ENCODE measurements around the gene MAP1LC3B.
"Not testable (repeated sequence)": the region's sequence is repeated elsewhere in the genome, so short reads cannot be mapped to it uniquely, and the experiment has no call there.

MAP1LC3B gene

GRCh38 chr16:87383505-87384161 lies 8.5 kb upstream of the MAP1LC3B start, which contains the start of gene FBXO31:
TSS of gene FBXO31 (minus strand) at chr16:87383776. CDS start at chr16:87383744, 32 bp downstream.
- peak; percentile 60 for DNase-seq

- no peak for DNase-seq
These were observed 7.8 kb upstream of the MAP1LC3B start for GRCh38 chr16:87384162-87384874.

GRCh38 chr16:87384875-87385167 lies 7.3 kb upstream of the MAP1LC3B start:
- not testable (repeated sequence) for DNase-seq

GRCh38 chr16:87387942-87388817 lies 4.0 kb upstream of the MAP1LC3B start:
- DNase-seq = peak; percentile 95

GRCh38 chr16:87388818-87389134 lies 3.4 kb upstream of the MAP1LC3B start:
- no peak for DNase-seq

GRCh38 chr16:87389245-87389644 lies 2.9 kb upstream of the MAP1LC3B start:
- DNase-seq = no peak

- DNase-seq = not testable (repeated sequence)
These were observed 2.2 kb upstream of the MAP1LC3B start for GRCh38 chr16:87389914-87390313.

- no peak for DNase-seq
These were observed 1.4 kb upstream of the MAP1LC3B start for GRCh38 chr16:87390641-87391323.

GRCh38 chr16:87391324-87391949 lies 699 bp upstream of the MAP1LC3B start:
- DNase-seq = no peak

GRCh38 chr16:87392821-87393679 lies 914 bp downstream of the MAP1LC3B start:
- no peak for DNase-seq

- no peak for DNase-seq
These were observed 1.5 kb downstream of the MAP1LC3B start for GRCh38 chr16:87393680-87394055.

GRCh38 chr16:87395181-87395842 lies 3.2 kb downstream of the MAP1LC3B start:
- no peak for DNase-seq

GRCh38 chr16:87404764-87405625 lies 12.9 kb downstream of the MAP1LC3B start:
- no peak for DNase-seq

- DNase-seq = no peak
These were observed 14.5 kb downstream of the MAP1LC3B start for GRCh38 chr16:87406495-87407088.

GRCh38 chr16:87407511-87408112 lies 15.5 kb downstream of the MAP1LC3B start:
- DNase-seq = no peak

GRCh38 chr16:87409153-87409552 lies 17.0 kb downstream of the MAP1LC3B start:
- no peak for DNase-seq

- no peak for DNase-seq
These were observed 17.6 kb downstream of the MAP1LC3B start for GRCh38 chr16:87409781-87410180.

- no peak for DNase-seq
These were observed 18.4 kb downstream of the MAP1LC3B start for GRCh38 chr16:87410530-87410929.

- DNase-seq = no peak
These were observed 18.8 kb downstream of the MAP1LC3B start for GRCh38 chr16:87410968-87411367.
